PC-9 (cell line): ENCODE measurements around the gene SH3RF1. TPM values are rescaled to one million over a fixed set of nuclear protein-coding genes. Genes with fewer than 3 reads are reported as not detected.

Source experiments
- BruUV-seq: library from RNA; stranded (reverse); fragments of 400-500 nt; replicated peaks from 2 replicates; lab custom pipeline; 2021; lab: Mats Ljungman, UMichigan
- CTCF ChIA-PET: fragments of 300-600 bp; sonication (Branson Sonifier 250); formaldehyde crosslinking; loops from one replicate; lab custom pipeline; 2022; ENCODE audit warnings: antibody characterized with exemption; lab: Charles Lee
- POLR2A ChIA-PET: fragments of 300-600 bp; sonication (Branson Sonifier 250); formaldehyde crosslinking; loops from one replicate; lab custom pipeline; 2022; ENCODE audit warnings: antibody characterized with exemption; ENCODE audit not compliant: unreplicated experiment; lab: Charles Lee
- DNase-seq, 2 experiments: peaks; one replicate each; pipeline versions ENCODE4 v3.0.0 to v3.0.0-alpha.2; 2015 to 2022; ENCODE audit warnings: mixed read lengths in 1 of 2
- H2AFZ ChIP-seq: fragments of 200-600 bp; sonication (generic); 2 replicates; pipeline ENCODE4 v1.8.1; 2017; ENCODE audit warnings: antibody characterized with exemption
- H3F3A ChIP-seq: fragments of 200-600 bp; sonication (generic); 2 replicates; pipeline ENCODE4 v1.8.1; 2017; ENCODE audit warnings: antibody characterized with exemption, mild to moderate bottlenecking, low read depth; ENCODE audit not compliant: insufficient read depth
- H3K27ac ChIP-seq: fragments of 200-600 bp; sonication (generic); 2 replicates; pipeline ENCODE4 v1.6.1; 2016; ENCODE audit warnings: mixed run types
- H3K27me3 ChIP-seq: fragments of 200-600 bp; sonication (generic); 2 replicates; pipeline ENCODE4 v1.6.1; 2016; ENCODE audit warnings: low read depth, mixed run types; ENCODE audit not compliant: insufficient read depth
- H3K36me3 ChIP-seq: fragments of 200-600 bp; sonication (generic); 2 replicates; pipeline ENCODE4 v1.6.1; 2016; ENCODE audit warnings: low read depth, mixed run types
- H3K4me1 ChIP-seq: fragments of 200-600 bp; sonication (generic); replicated peaks from 2 replicates; pipeline ENCODE4 v1.6.1; 2016; ENCODE audit warnings: mixed run types; ENCODE audit not compliant: insufficient read depth
- H3K4me2 ChIP-seq: fragments of 200-600 bp; sonication (generic); 2 replicates; pipeline ENCODE4 v1.6.1; 2017; ENCODE audit warnings: mixed run types
- H3K4me3 ChIP-seq: fragments of 200-600 bp; sonication (generic); 2 replicates; pipeline ENCODE4 v1.6.1; 2016; ENCODE audit warnings: mixed run types
- H3K79me2 ChIP-seq: fragments of 200-600 bp; sonication (generic); 2 replicates; pipeline ENCODE4 v1.6.1; 2017; ENCODE audit warnings: low read depth, mixed run types
- H3K9me2 ChIP-seq: fragments of 200-600 bp; sonication (generic); 2 replicates; pipeline ENCODE4 v1.8.1; 2017; ENCODE audit warnings: mild to moderate bottlenecking; ENCODE audit not compliant: insufficient read depth
- H3K9me3 ChIP-seq: fragments of 200-600 bp; sonication (generic); 2 replicates; pipeline ENCODE4 v1.8.1; 2016; ENCODE audit warnings: low read depth; ENCODE audit not compliant: insufficient read depth
- H4K20me1 ChIP-seq: fragments of 200-600 bp; sonication (generic); 2 replicates; pipeline ENCODE4 v1.8.1; 2017; ENCODE audit not compliant: insufficient read depth
- CTCF ChIP-seq: fragments of 200-600 bp; sonication (generic); conservative IDR thresholded peaks from 2 replicates; pipeline ENCODE4 v1.6.1; 2017; ENCODE audit warnings: mixed run types, antibody characterized with exemption, mild to moderate bottlenecking, moderate library complexity
- EZH2 ChIP-seq: fragments of 200-600 bp; sonication (generic); IDR thresholded peaks from 2 replicates; pipeline ENCODE4 v1.8.0; 2017; ENCODE audit warnings: antibody characterized with exemption, low read depth
- intact Hi-C: fragments of 100-400 bp; cut with micrococcal nuclease; formaldehyde crosslinking; loops from one replicate; pipeline ENCODE4 v1.10.0; 2022; ENCODE audit not compliant: unreplicated experiment
- total RNA-seq: library from RNA; stranded (reverse); gene quantifications from 2 replicates; pipeline ENCODE4 v1.2.3, GENCODE V29; 2021

SH3RF1 gene
- total RNA-seq, 1 experiment from 2014 or later: 26.4 TPM

DNA sequence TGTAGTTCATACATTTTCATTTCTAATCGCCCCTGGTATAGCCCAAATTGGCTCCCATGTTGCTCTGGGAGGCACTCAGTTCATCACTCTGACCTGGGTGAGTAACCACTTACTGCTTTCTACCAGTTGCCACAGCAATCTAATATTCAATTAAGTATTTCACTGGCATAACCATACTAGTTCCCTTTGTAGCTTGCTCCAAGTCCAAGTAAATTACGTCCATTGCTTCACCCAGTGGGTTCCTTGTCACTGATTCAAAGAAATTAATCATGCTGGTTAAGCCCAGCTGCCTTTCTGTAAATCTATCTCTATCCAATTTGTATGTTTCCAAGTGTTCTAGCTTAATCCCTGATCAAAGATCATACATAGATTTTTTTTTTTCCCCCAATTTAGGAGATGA lies 168.7 kb downstream of the SH3RF1 start:
- Histone ChIP-seq H3K27ac (no peak overlapping the region), H3K4me2 (no peak overlapping the region), H3K27me3 (no peaks in the 10 kb centered on the region), H3K9me3 (no peaks in the 10 kb centered on the region; the same call in 1 of the 2 replicates), H3K4me1 (0 out of 2 replicates have a peak, but pooled peaks cover 12% of the 10 kb centered on the region), H3F3A (no peaks in the 10 kb centered on the region), H3K36me3 (peaks cover 8% of the 10 kb centered on the region; the same call in 1 of the 2 replicates), H3K4me3 (no peak overlapping the region), H3K9me2 (no peaks in the 10 kb centered on the region), H2AFZ (no peak overlapping the region), H4K20me1 (no peaks in the 10 kb centered on the region), H3K79me2 (no peaks in the 10 kb centered on the region)
- DNase-seq: no peak
- intact Hi-C loops: loop anchor here (5.0 kb wide), 1 partner anchor 120 kb away; no protein-coding TSS in a partner anchor
- TF ChIP-seq CTCF: no peak
- no peak for TF ChIP-seq EZH2
- BruUV-seq: no TSS peak
- ChIA-PET POLR2A (interaction anchor here (0.6 to 0.8 kb wide), 2 partner anchors 9 to 270 kb away, joined by 4 read pairs; no protein-coding TSS in a partner anchor), CTCF (no interaction called here)

DNA sequence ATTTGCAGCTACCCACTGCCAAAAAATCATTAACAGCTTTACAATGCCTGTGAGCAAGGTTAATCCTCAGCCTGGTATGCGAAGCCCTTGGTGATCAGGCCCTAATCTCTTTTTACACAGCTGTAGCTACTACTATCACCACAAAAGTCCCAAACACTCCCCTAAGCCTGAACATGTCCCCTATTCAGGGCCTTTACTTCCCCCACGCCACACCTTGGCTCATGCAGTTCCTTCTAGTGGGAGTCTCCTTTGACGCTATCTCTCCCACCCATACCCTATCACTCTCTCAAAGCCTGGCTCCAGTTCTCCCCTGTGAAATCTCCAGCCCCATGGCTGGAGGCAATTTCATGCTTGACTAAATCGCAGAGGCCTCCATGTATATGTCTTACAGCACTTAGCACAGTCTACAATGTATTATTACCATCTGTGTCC lies 170.1 kb downstream of the SH3RF1 start:
- Histone ChIP-seq H3K4me1 (0 out of 2 replicates have a peak, but pooled peaks cover 12% of the 10 kb centered on the region), H3K9me2 (no peaks in the 10 kb centered on the region), H3K4me2 (no peak overlapping the region), H3K27me3 (no peaks in the 10 kb centered on the region), H3K9me3 (no peaks in the 10 kb centered on the region; the same call in 1 of the 2 replicates), H4K20me1 (no peaks in the 10 kb centered on the region), H3K36me3 (peaks cover 8% of the 10 kb centered on the region; the same call in 1 of the 2 replicates), H3K4me3 (no peak overlapping the region), H3K79me2 (no peaks in the 10 kb centered on the region), H3F3A (no peaks in the 10 kb centered on the region), H2AFZ (no peak overlapping the region), H3K27ac (no peak overlapping the region)
- POLR2A ChIA-PET: interaction anchor here (0.6 kb wide), 2 partner anchors 31 to 137 kb away, joined by 3 to 4 read pairs; no protein-coding TSS in a partner anchor
- BruUV-seq: no TSS peak
- intact Hi-C loops: loop anchor here (5.0 kb wide), 1 partner anchor 122 kb away; no protein-coding TSS in a partner anchor
- DNase-seq: no peak
- CTCF ChIA-PET: no interaction called here
- TF ChIP-seq CTCF (no peak), EZH2 (no peak)

- no peak overlapping the region for H3K27ac ChIP-seq
- CTCF ChIA-PET: no interaction called here
- 0 out of 2 replicates have a peak, but pooled peaks cover 8% of the 10 kb centered on the region for H3K36me3 ChIP-seq
Measured at GRCh38 chr4:169099771-169100180, 171.0 kb downstream of the SH3RF1 start.

More at GRCh38 chr4:169099771-169100180, 171.0 kb downstream of the SH3RF1 start:
- no peak overlapping the region for H2AFZ ChIP-seq
- intact Hi-C loops: loop anchor here (5.0 kb wide), 1 partner anchor 123 kb away; no protein-coding TSS in a partner anchor
- H4K20me1 ChIP-seq: no peaks in the 10 kb centered on the region
- H3K9me3 ChIP-seq: no peaks in the 10 kb centered on the region; the same call in 1 of the 2 replicates
- no TSS peak for BruUV-seq
- H3F3A ChIP-seq: no peaks in the 10 kb centered on the region
- no peaks in the 10 kb centered on the region for H3K79me2 ChIP-seq
- H3K4me2 ChIP-seq: no peak overlapping the region
- no peaks in the 10 kb centered on the region for H3K27me3 ChIP-seq
- H3K4me3 ChIP-seq: no peak overlapping the region
- POLR2A ChIA-PET: no interaction called here
- no peaks in the 10 kb centered on the region for H3K9me2 ChIP-seq
- TF ChIP-seq CTCF (no peak), EZH2 (no peak)
- no peak for DNase-seq
- 0 out of 2 replicates have a peak, but pooled peaks cover 12% of the 10 kb centered on the region for H3K4me1 ChIP-seq
